Astrocyte of the spinal cord (primary cell): ENCODE results near the gene RASSF5.
A peak's percentile ranks its signal among the peaks of the same experiment; 100 is the strongest.

Source experiments
- DNase-seq: peaks from one replicate; pipeline ENCODE4 v3.0.0; 2011; ENCODE audit warnings: low read depth, low spot score
- H3K4me3 ChIP-seq: 2 replicates; pipeline ENCODE4 v1.5.1; 2011; ENCODE audit warnings: low read depth, mild to moderate bottlenecking, low read length, moderate library complexity
- CTCF ChIP-seq: IDR thresholded peaks from 2 replicates; pipeline ENCODE4 v1.5.1; 2012; ENCODE audit warnings: low read depth, mild to moderate bottlenecking, low read length, inconsistent platforms
- in situ Hi-C: cut with HindIII; loops from 2 replicates; pipeline ENCODE4 v1.10.0; 2017; ENCODE audit warnings: low sequenced_read_pairs

RASSF5 gene

GRCh38 chr1:206556047-206556749, 48.9 kb downstream of the RASSF5 start:
- no peak for DNase-seq
- no peak for TF ChIP-seq CTCF
- in situ Hi-C loops, result no loop called here
- no peak overlapping the region for H3K4me3 ChIP-seq

- TF ChIP-seq CTCF, result no peak
- in situ Hi-C loops, result no loop called here
- DNase-seq, result peak; percentile 23
- peak overlapping the region; percentile 37 for H3K4me3 ChIP-seq
These were observed 49.7 kb downstream of the RASSF5 start for GRCh38 chr1:206556750-206557635.

GRCh38 chr1:206557636-206558473, 50.5 kb downstream of the RASSF5 start:
- no peak for TF ChIP-seq CTCF
- in situ Hi-C loops, result no loop called here
- DNase-seq, result no peak
- H3K4me3 ChIP-seq, result peak overlapping the region; percentile 37

- in situ Hi-C loops, result no loop called here
- no peak for DNase-seq
- no peak for TF ChIP-seq CTCF
- no peak overlapping the region for H3K4me3 ChIP-seq
These were observed 51.7 kb downstream of the RASSF5 start for GRCh38 chr1:206558794-206559671.

- TF ChIP-seq CTCF, result no peak
- DNase-seq, result no peak
- in situ Hi-C loops, result no loop called here
- no peak overlapping the region for H3K4me3 ChIP-seq
These were observed 52.3 kb downstream of the RASSF5 start for GRCh38 chr1:206559672-206559995.
